Measurements from ENCODE around the gene MRTFB. TPM values are rescaled to one million over a fixed set of nuclear protein-coding genes. Genes with fewer than 3 reads are reported as not detected.

Gene MRTFB
- total and polyA plus RNA-seq, 2 experiments from 2014 or later: 13.9 to 22.2 TPM

- TF ChIP-seq ZNF462 (CRISPR knock-in tag; IDR thresholded peaks at IDR 0.05): no peak
- no peak for TF ChIP-seq POLR2AphosphoS5 (IDR thresholded peaks at IDR 0.05; ENCODE audit: low read depth)
These were observed 54.6 kb downstream of the MRTFB start (continued) for GRCh38 chr16:14125708-14126107.

GRCh38 chr16:14128097-14128496, 57.0 kb downstream of the MRTFB start:
- Histone ChIP-seq H3K4me2 (no peak overlapping the region), H2AFZ (no peak overlapping the region), H3K36me3 (ENCODE audit: insufficient read depth) (no peaks in the 10 kb centered on the region), H3K27ac (ENCODE audit: low read depth) (no peak overlapping the region), H3F3A (replicated peaks; ENCODE audit: low read depth) (no peaks in the 10 kb centered on the region), H4K20me1 (replicated peaks; ENCODE audit: insufficient read depth) (peaks cover 4% of the 10 kb centered on the region; the same call in 1 of the 2 replicates), H3K27me3 (ENCODE audit: insufficient read depth) (no peaks in the 10 kb centered on the region), H3K9me2 (ENCODE audit: insufficient read depth) (0 out of 2 replicates have a peak, but pooled peaks cover 3% of the 10 kb centered on the region), H3K4me1 (ENCODE audit: insufficient read depth) (peaks cover 19% of the 10 kb centered on the region), H3K4me3 (no peak overlapping the region), H3K79me2 (replicated peaks; ENCODE audit: insufficient read depth) (peaks cover 57% of the 10 kb centered on the region)
- no peaks in the 10 kb centered on the region; the same call in 2 of the 3 replicates for H3K9me3 Mint-ChIP-seq
- no peak for DNase-seq (ENCODE audit: low spot score)
- H3K27me3 Mint-ChIP-seq (ENCODE audit: insufficient read depth, low read depth, poor library complexity): no peaks in the 10 kb centered on the region
- H3K36me3 Mint-ChIP-seq (ENCODE audit: low read depth): no peaks in the 10 kb centered on the region
- peaks cover 23% of the 10 kb centered on the region for H3K4me1 Mint-ChIP-seq
- no peak overlapping the region for H3K4me3 Mint-ChIP-seq
- TF ChIP-seq CTCF (conservative IDR thresholded peaks at IDR 0.05; ENCODE audit: low read depth in 2 of 2) (no peak), EZH2 (IDR thresholded peaks at IDR 0.05; ENCODE audit: low read depth, unreplicated experiment) (no peak), ZNF114 (CRISPR knock-in tag; IDR thresholded peaks at IDR 0.05) (no peak), ZNF462 (CRISPR knock-in tag; IDR thresholded peaks at IDR 0.05) (no peak)
- ATAC-seq: no peak
- no peak overlapping the region; the same call in 1 of the 2 replicates for H3K27ac Mint-ChIP-seq
